GM12892 (cell line): ENCODE measurements around the gene WDFY3.

ENCODE experiments used
- POLR2A ChIP-seq: IDR thresholded peaks from 2 replicates; pipeline ENCODE4 v1.6.1; 2011; ENCODE audit warnings: low read depth, low read length, control low read depth
- POLR2AphosphoS5 ChIP-seq: IDR thresholded peaks from 2 replicates; pipeline ENCODE4 v1.6.1; 2011; ENCODE audit warnings: low read depth, low read length, control low read depth
- TAF1 ChIP-seq: IDR thresholded peaks from 2 replicates; pipeline ENCODE4 v1.6.1; 2011; ENCODE audit warnings: low read depth, mild to moderate bottlenecking, control low read depth, low read length, borderline replicate concordance

- TF ChIP-seq POLR2AphosphoS5 (no peak), POLR2A (no peak), TAF1 (no peak)
These were observed 34.0 kb downstream of the WDFY3 start for GRCh38 chr4:84932462-84932861.
